ENCODE measurements around the gene DCBLD1.

- TF ChIP-seq POLR2A (IDR thresholded peaks at IDR 0.05) (no peak), CTCF (IDR thresholded peaks at IDR 0.05) (no peak)
Observed at GRCh38 chr6:117564681-117565080, 82.2 kb downstream of the DCBLD1 start.

All from tibial nerve (tissue), 3 donors.